Esophagus muscularis mucosa (tissue), 4 donors: ENCODE data around the gene SUPT6H. TPM values are rescaled to one million over a fixed set of nuclear protein-coding genes. Genes with fewer than 3 reads are reported as not detected.

Source experiments
- DNase-seq: peaks from one replicate; pipeline ENCODE4 v3.0.0-alpha.2; 2017; ENCODE audit errors: extremely low spot score
- H3K27ac ChIP-seq, 4 donors: fragments of 200-600 bp; sonication (generic); replicated peaks in 1 of 4; 1 replicate in 3 of 4; 2 replicates in 1 of 4; pipeline ENCODE4 v1.5.1; 2016 to 2019; ENCODE audit warnings: mild to moderate bottlenecking in 1 of 4
- H3K27me3 ChIP-seq, 4 donors: fragments of 200-600 bp; sonication (generic); one replicate each; pipeline versions ENCODE4 v1.5.1 to v1.6.0; 2016 to 2019
- H3K36me3 ChIP-seq, 4 donors: fragments of 200-600 bp; sonication (generic); one replicate each; pipeline ENCODE4 v1.5.1; 2016 to 2019
- H3K4me1 ChIP-seq, 4 donors: fragments of 200-600 bp; sonication (generic); one replicate each; pipeline ENCODE4 v1.5.1; 2016 to 2019
- H3K4me3 ChIP-seq, 4 donors: fragments of 200-600 bp; sonication (generic); 1 replicate in 2 of 4; 2 replicates in 2 of 4; pipeline ENCODE4 v1.5.1; 2016 to 2019; ENCODE audit warnings: mild to moderate bottlenecking in 4 of 4, moderate library complexity in 1 of 4
- H3K9me3 ChIP-seq, 4 donors: fragments of 200-600 bp; sonication (generic); 1 replicate in 3 of 4; 2 replicates in 1 of 4; pipeline ENCODE4 v1.5.1; 2016 to 2019
- CTCF ChIP-seq, 3 experiments: fragments of 200-600 bp in 2 of 3; fragments of 450-650 bp in 1 of 3; sonication (generic) in 2 of 3; IDR thresholded peaks; one replicate each; pipeline ENCODE4 v1.5.1; 2017 to 2019; ENCODE audit warnings: antibody characterized with exemption in 3 of 3, mild to moderate bottlenecking in 2 of 3, moderate library complexity in 1 of 3
- EP300 ChIP-seq: sonication (generic); formaldehyde crosslinking; IDR thresholded peaks from one replicate; pipeline ENCODE4 v1.6.1; 2017; ENCODE audit warnings: antibody characterized with exemption
- POLR2A ChIP-seq: fragments of 450-650 bp; IDR thresholded peaks from one replicate; pipeline ENCODE4 v1.6.1; 2017; ENCODE audit warnings: antibody characterized with exemption, moderate library complexity, mild to moderate bottlenecking, low read depth
- POLR2AphosphoS5 ChIP-seq, 2 donors: sonication (generic); formaldehyde crosslinking; IDR thresholded peaks; one replicate each; pipeline ENCODE4 v1.6.1; 2017; ENCODE audit warnings: antibody characterized with exemption in 2 of 2
- WGBS: methylation state at CpG from one replicate; pipeline ENCODE4 v1.1.5; 2018; 5-methylcytosine and 5-hydroxymethylcytosine counted together
- intact Hi-C: fragments of 100-400 bp; cut with DNase I; formaldehyde crosslinking; loops from one replicate; pipeline ENCODE4 v1.15.1; 2023
- total RNA-seq, 4 donors: library from RNA; depleted of rRNA; stranded (reverse); fragments of >200 nt; gene quantifications; one replicate each; pipeline versions ENCODE4 v1.1.0 to v1.2.1, GENCODE V29; 2016

Gene SUPT6H
- total RNA-seq, 4 donors from 2014 or later, result 57.3 to 84.4 (median 71.1) TPM

DNA sequence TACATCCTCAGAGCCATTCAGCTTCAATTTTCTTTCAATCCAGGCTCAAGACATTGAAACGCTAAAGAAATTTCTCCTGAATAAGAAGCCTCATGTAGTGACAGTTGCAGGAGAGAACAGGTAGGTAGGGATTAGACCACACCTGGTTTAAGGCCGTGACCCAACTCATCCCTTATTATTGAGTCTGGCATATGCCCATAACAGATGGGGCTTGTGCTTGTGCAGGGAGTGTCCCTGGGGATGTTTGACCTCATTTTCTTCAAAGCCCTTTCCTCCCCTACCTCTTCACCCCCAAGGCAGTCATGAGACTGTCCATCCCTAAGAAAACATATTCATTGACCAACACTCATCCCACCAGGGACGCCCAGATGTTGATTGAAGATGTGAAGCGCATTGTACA, 24.3 kb downstream of the SUPT6H start:
- Histone ChIP-seq H3K4me1 (no peaks in the 10 kb centered on the region), H3K27ac (no peak overlapping the region), H3K27me3 (no peaks in the 10 kb centered on the region), H3K36me3 (peaks cover 100% of the 10 kb centered on the region in 4 donors), H3K4me3 (no peak overlapping the region), H3K9me3 (no peaks in the 10 kb centered on the region)
- 79% methylated on average over 4 of the region's 4 CpGs for WGBS
- intact Hi-C loops, result no loop called here
- no peak for TF ChIP-seq POLR2A
- no peak for DNase-seq

DNA sequence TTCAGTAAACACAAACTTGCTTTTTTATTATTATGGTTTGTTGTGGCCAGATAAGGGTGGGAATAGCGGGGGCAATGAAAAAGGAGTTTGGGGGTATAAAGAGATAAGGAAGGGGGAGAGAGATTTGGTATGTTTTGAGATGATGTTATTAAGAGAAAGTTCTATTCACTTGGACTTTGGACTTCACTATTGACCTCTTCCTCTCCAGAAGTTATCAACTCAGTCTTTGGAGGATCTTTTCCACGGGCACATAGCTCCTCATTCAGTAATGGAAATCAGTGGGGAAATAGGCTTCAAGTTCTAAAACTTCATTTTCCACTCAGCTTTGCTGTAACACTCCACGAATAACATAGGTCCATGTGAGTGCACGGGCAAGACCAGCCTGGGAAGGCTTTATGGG, 26.5 kb downstream of the SUPT6H start:
- no peaks in the 10 kb centered on the region for H3K4me1 ChIP-seq
- no peak overlapping the region for H3K27ac ChIP-seq
- no peaks in the 10 kb centered on the region for H3K9me3 ChIP-seq
- no peak for DNase-seq
- H3K27me3 ChIP-seq, result no peaks in the 10 kb centered on the region
- TF ChIP-seq CTCF (IDR thresholded peaks at IDR 0.05) (no peak), POLR2A (no peak), EP300 (no peak), POLR2AphosphoS5 (IDR thresholded peaks at IDR 0.05) (no peak)
- 100% methylated on average over 4 of the region's 4 CpGs for WGBS
- no peak overlapping the region for H3K4me3 ChIP-seq
- intact Hi-C loops, result no loop called here
- H3K36me3 ChIP-seq, result peaks cover 98 to 100% (median 99%) of the 10 kb centered on the region in 4 donors

DNA sequence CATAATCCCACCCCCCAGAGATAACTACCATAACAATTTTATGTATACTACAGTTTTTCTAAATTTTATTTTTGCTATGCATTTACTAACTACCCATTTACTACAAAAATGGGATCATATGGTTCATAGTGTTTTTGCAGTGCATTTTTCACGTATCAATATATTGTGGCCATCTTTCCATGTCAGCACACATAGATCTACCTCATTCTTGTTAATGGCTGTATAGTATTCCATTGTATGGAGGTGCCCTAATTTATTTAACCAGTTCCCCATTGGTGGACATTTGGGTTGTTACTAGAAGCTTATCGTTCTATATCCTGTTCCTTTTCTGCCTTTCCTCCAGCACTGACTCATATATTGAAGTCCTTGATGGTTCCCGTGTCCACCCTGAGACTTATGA, 27.0 kb downstream of the SUPT6H start:
- Histone ChIP-seq H3K9me3 (no peaks in the 10 kb centered on the region), H3K4me3 (no peak overlapping the region), H3K36me3 (peaks cover 98 to 100% (median 99%) of the 10 kb centered on the region in 4 donors), H3K4me1 (no peaks in the 10 kb centered on the region), H3K27me3 (no peaks in the 10 kb centered on the region), H3K27ac (no peak overlapping the region)
- WGBS, result 100% methylated on average over 3 of the region's 3 CpGs
- DNase-seq, result no peak
- intact Hi-C loops, result no loop called here
- TF ChIP-seq CTCF (IDR thresholded peaks at IDR 0.05), result no peak
- TF ChIP-seq EP300, result no peak
- TF ChIP-seq POLR2AphosphoS5 (IDR thresholded peaks at IDR 0.05), result no peak
- no peak for TF ChIP-seq POLR2A

DNA sequence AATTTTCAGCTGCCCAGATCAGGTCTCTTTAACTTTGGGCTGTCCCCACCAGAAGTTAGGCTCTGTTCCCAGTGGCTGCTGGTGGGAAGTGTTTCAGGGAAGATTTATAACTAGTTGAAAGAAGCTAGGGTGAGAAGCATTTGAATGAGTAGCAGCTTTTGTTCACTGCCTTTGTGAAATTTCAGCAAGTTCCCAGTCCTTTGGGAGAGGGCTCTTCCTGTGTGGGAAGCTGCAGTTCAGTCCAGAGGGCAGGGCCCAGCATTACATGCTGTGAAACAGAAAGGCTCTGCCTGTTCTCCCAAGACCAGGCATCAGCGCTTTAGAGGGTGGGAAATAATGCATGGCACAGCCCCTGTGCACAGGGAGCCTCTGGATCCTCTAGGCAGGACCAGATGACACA, 31.9 kb downstream of the SUPT6H start:
- Histone ChIP-seq H3K27ac (no peak overlapping the region), H3K36me3 (peaks cover 98 to 100% (median 99%) of the 10 kb centered on the region in 4 donors), H3K9me3 (no peaks in the 10 kb centered on the region), H3K4me3 (no peak overlapping the region), H3K27me3 (no peaks in the 10 kb centered on the region), H3K4me1 (no peaks in the 10 kb centered on the region)
- no peak for DNase-seq
- TF ChIP-seq POLR2AphosphoS5 (IDR thresholded peaks at IDR 0.05) (no peak), EP300 (no peak), CTCF (IDR thresholded peaks at IDR 0.05) (no peak), POLR2A (no peak)
- intact Hi-C loops, result no loop called here
- WGBS, result no CpG with 5 or more reads among the region's 1 CpG

DNA sequence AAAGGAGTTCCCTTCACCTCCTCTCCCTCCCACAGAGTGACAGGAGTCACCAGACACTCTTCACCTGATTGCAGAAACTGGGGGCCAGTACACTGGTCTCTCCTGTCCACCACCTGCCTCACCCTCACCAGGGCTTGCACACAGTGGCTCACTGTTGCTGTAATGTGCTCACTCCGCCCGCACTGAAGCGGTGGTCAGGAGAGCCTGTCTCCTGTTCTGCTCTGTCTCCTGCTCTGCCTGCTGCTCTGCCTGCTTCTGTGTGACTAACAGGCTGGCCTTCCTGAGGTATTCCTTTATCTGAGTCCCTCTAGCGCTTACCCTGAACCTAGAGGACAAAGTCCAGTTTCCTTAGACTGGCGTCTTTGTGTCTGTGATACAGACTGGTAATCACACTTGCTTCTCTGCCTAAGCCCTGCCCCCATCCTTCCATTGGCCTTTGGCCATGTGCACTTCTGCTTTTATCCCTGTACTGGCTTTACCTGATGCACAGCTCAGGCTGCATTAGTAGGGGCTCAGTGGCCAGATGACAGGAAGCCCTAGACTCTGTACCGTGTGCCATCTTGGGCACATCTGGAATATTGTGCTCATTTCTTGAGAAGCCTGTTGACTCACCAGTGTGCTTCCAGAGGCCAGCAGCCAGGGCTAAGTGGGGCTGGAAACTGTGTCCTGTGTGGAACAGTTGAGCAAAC, 36.4 kb downstream of the SUPT6H start:
- WGBS, result 96% methylated on average over 6 of the region's 6 CpGs
- Histone ChIP-seq H3K27me3 (no peaks in the 10 kb centered on the region), H3K9me3 (no peaks in the 10 kb centered on the region), H3K4me1 (no peaks in the 10 kb centered on the region), H3K4me3 (no peak overlapping the region), H3K27ac (no peak overlapping the region), H3K36me3 (peaks cover 98 to 100% (median 100%) of the 10 kb centered on the region in 4 donors)
- TF ChIP-seq EP300, result no peak
- no peak for TF ChIP-seq POLR2AphosphoS5 (IDR thresholded peaks at IDR 0.05)
- TF ChIP-seq POLR2A, result no peak
- TF ChIP-seq CTCF (IDR thresholded peaks at IDR 0.05), result no peak
- intact Hi-C loops, result no loop called here
- no peak for DNase-seq
